Neural cell (in vitro differentiated cells): ENCODE measurements around the gene FCER2. TPM values are rescaled to one million over a fixed set of nuclear protein-coding genes. Genes with fewer than 3 reads are reported as not detected.

Experiments used
- polyA plus RNA-seq: library from polyadenylated mRNA; depleted of rRNA; stranded (reverse); fragments of >200 nt; gene quantifications from 2 replicates; pipeline ENCODE4 v1.2.3, GENCODE V29; 2014

Gene FCER2
- polyA plus RNA-seq, 1 donor from 2014 or later, result not detected

Other genes starting within 250 kb of the FCER2 start
- gene PEX11G, start 213.1 kb downstream of the FCER2 start, polyA plus RNA-seq, result 1.2 and 1.3 TPM in 2 replicates
- gene ZNF358, start 186.0 kb downstream of the FCER2 start, polyA plus RNA-seq, result 14.6 and 22.0 TPM in 2 replicates
- gene MCOLN1, start 179.5 kb downstream of the FCER2 start, polyA plus RNA-seq, result 16.9 and 20.6 TPM in 2 replicates
- gene PNPLA6, start 166.4 kb downstream of the FCER2 start, polyA plus RNA-seq, result 10.8 and 25.0 TPM in 2 replicates
- gene CAMSAP3, start 106.3 kb downstream of the FCER2 start, polyA plus RNA-seq, result 17.0 and 22.5 TPM in 2 replicates
- gene XAB2, start 72.6 kb downstream of the FCER2 start, polyA plus RNA-seq, result 19.6 and 20.8 TPM in 2 replicates
- 84.6 and 105 TPM in 2 replicates for gene PET100, start 72.3 kb downstream of the FCER2 start, polyA plus RNA-seq
- not detected in 2 replicates for gene PCP2, start 68.4 kb downstream of the FCER2 start, polyA plus RNA-seq
- 1.7 and 7.8 TPM in 2 replicates for gene STXBP2, start 65.0 kb downstream of the FCER2 start, polyA plus RNA-seq
- gene RETN, start 33.1 kb downstream of the FCER2 start, polyA plus RNA-seq, result not detected in 2 replicates
- 0.22 TPM in 1 of 2 replicates, not detected in the other for gene MCEMP1, start 25.0 kb downstream of the FCER2 start, polyA plus RNA-seq
- gene TRAPPC5, start 21.3 kb downstream of the FCER2 start, polyA plus RNA-seq, result 88.5 and 113 TPM in 2 replicates
- gene CLEC4G, start 30.0 kb upstream of the FCER2 start, polyA plus RNA-seq, result not detected in 2 replicates
- gene CD209, start 45.4 kb upstream of the FCER2 start, polyA plus RNA-seq, result not detected in 2 replicates
- gene CLEC4M, start 61.1 kb upstream of the FCER2 start, polyA plus RNA-seq, result not detected in 2 replicates
- 50.6 and 65.1 TPM in 2 replicates for gene EVI5L, start 128.1 kb upstream of the FCER2 start, polyA plus RNA-seq
- gene PRR36, start 172.3 kb upstream of the FCER2 start, polyA plus RNA-seq, result 2.5 and 2.7 TPM in 2 replicates
- not detected in 2 replicates for gene LRRC8E, start 186.4 kb upstream of the FCER2 start, polyA plus RNA-seq
- gene MAP2K7, start 201.7 kb upstream of the FCER2 start, polyA plus RNA-seq, result 9.2 and 13.4 TPM in 2 replicates
- not detected in 2 replicates for gene TGFBR3L, start 212.7 kb upstream of the FCER2 start, polyA plus RNA-seq
- 12.8 and 13.2 TPM in 2 replicates for gene SNAPC2, start 218.2 kb upstream of the FCER2 start, polyA plus RNA-seq
- 24.7 and 34.1 TPM in 2 replicates for gene CTXN1, start 224.0 kb upstream of the FCER2 start, polyA plus RNA-seq
- gene TIMM44, start 241.5 kb upstream of the FCER2 start, polyA plus RNA-seq, result 48.3 and 56.7 TPM in 2 replicates